ENCODE results near the gene TCTA.

TCTA gene, protein sequence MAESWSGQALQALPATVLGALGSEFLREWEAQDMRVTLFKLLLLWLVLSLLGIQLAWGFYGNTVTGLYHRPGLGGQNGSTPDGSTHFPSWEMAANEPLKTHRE

DNA sequence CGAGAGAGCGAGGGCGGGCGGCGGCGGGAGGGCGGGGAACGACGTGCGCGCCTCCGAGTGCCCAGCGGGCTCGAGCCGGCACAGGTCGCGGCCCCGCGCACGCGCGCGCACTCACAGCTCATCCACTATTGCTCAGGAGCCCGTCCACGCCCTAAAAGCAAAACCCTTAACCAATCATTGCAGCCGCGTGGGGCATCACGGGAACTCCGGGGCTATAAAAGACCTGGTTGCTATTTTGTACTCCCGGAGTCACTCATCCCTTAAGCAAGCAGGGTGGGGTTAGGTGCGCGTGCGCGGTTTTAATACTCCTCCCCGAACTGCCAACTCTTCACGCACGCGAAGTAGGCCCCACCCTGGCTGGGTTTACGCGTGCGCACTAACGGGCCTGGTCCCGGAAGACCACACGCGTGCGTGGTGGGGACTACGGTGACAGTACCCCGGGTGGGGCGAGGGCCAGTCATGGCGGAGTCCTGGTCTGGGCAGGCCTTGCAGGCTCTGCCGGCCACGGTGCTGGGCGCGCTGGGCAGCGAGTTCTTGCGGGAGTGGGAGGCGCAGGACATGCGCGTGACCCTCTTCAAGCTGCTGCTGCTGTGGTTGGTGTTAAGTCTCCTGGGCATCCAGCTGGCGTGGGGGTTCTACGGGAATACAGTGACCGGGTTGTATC, at the start of gene TCTA, which contains the start of gene RHOA:
Gene TCTA, plus strand, starts transcription at position 456 of the 664 bp plus-strand sequence. Its CDS starts 4 bp downstream, at position 460.
Gene RHOA, minus strand, starts transcription at position 9 of the 664 bp plus-strand sequence. CDS start 36,387 bp downstream, outside the sequence.
- peaks cover 52% of the 10 kb centered on the region for H3K4me1 Mint-ChIP-seq
- H3K4me3 Mint-ChIP-seq = peak within 1 kb of the TSS; percentile 92 to 99 (median 97)
- peak within 1 kb of the TSS; percentile 65 to 98 (median 95) for H3K27ac Mint-ChIP-seq
- peaks cover 10% of the 10 kb centered on the region for H3K36me3 Mint-ChIP-seq (ENCODE audit: low read depth)
- no peak for TF ChIP-seq CTCF (IDR thresholded peaks at IDR 0.05; ENCODE audit: unreplicated experiment in 3 of 3)
- no peaks in the 10 kb centered on the region for H3K27me3 Mint-ChIP-seq (ENCODE audit: low read depth)
- no peaks in the 10 kb centered on the region for H3K9me3 Mint-ChIP-seq

GRCh38 chr3:49362561-49362960, 49.7 kb upstream of the TCTA start:
- no peaks in the 10 kb centered on the region for H3K27me3 Mint-ChIP-seq (ENCODE audit: low read depth)
- no peak for TF ChIP-seq CTCF (IDR thresholded peaks at IDR 0.05; ENCODE audit: unreplicated experiment in 3 of 3)
- H3K4me1 Mint-ChIP-seq = peaks cover 11% of the 10 kb centered on the region
- no peak overlapping the region for H3K4me3 Mint-ChIP-seq
- no peaks in the 10 kb centered on the region for H3K9me3 Mint-ChIP-seq
- peaks cover 55% of the 10 kb centered on the region for H3K36me3 Mint-ChIP-seq (ENCODE audit: low read depth)
- H3K27ac Mint-ChIP-seq = peak overlapping the region in 1 of 3 experiments; percentile 39

- TF ChIP-seq CTCF (IDR thresholded peaks at IDR 0.05; ENCODE audit: unreplicated experiment in 3 of 3) = no peak
- Mint-ChIP-seq H3K4me3 (no peak overlapping the region), H3K27ac (no peak overlapping the region), H3K36me3 (ENCODE audit: low read depth) (peaks cover 71% of the 10 kb centered on the region), H3K4me1 (no peaks in the 10 kb centered on the region), H3K9me3 (no peaks in the 10 kb centered on the region), H3K27me3 (ENCODE audit: low read depth) (no peaks in the 10 kb centered on the region)
These were observed 41.5 kb upstream of the TCTA start for GRCh38 chr3:49370585-49371290.

GRCh38 chr3:49371946-49372345, 40.3 kb upstream of the TCTA start:
- no peak overlapping the region for H3K27ac Mint-ChIP-seq
- H3K9me3 Mint-ChIP-seq = no peaks in the 10 kb centered on the region
- no peak overlapping the region for H3K4me3 Mint-ChIP-seq
- H3K27me3 Mint-ChIP-seq (ENCODE audit: low read depth) = no peaks in the 10 kb centered on the region
- peaks cover 61% of the 10 kb centered on the region for H3K36me3 Mint-ChIP-seq (ENCODE audit: low read depth)
- H3K4me1 Mint-ChIP-seq = no peaks in the 10 kb centered on the region
- no peak for TF ChIP-seq CTCF (IDR thresholded peaks at IDR 0.05; ENCODE audit: unreplicated experiment in 3 of 3)

DNA sequence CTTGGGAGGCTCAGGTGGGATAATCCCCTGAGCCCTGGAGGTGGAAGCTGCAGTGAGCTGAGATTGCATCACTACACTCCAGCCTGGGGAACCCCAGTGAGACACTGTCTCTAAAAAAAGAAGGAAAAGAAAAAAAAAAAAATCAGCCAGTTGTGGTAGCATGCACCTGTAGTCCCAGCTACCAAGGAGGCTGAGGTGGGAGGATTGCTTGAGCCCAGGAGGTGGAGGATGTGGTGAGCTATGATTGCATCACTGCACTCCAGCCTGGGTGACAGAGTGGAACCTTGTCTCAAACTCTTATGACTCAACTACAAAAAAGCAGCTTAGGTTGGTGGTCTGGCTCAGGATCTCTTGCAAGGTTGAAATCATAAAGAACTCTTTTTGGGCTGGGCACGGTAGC, 34.7 kb upstream of the TCTA start:
- Mint-ChIP-seq H3K27me3 (ENCODE audit: low read depth) (no peaks in the 10 kb centered on the region), H3K9me3 (no peaks in the 10 kb centered on the region)

More for the DNA sequence above, 34.7 kb upstream of the TCTA start:
- peaks cover 6% of the 10 kb centered on the region for H3K4me1 Mint-ChIP-seq
- TF ChIP-seq CTCF (IDR thresholded peaks at IDR 0.05; ENCODE audit: unreplicated experiment in 3 of 3) = no peak
- H3K36me3 Mint-ChIP-seq (ENCODE audit: low read depth) = peaks cover 40% of the 10 kb centered on the region
- H3K27ac Mint-ChIP-seq = no peak overlapping the region
- no peak overlapping the region for H3K4me3 Mint-ChIP-seq
